ENCODE measurements around the gene SLC45A1. TPM values are rescaled to one million over a fixed set of nuclear protein-coding genes. Genes with fewer than 3 reads are reported as not detected.

Gene SLC45A1
- total RNA-seq, 1 experiment from 2014 or later: 13.8 TPM

- no peak overlapping the region for H3K4me2 ChIP-seq (ENCODE audit: low read length)
- H3K36me3 ChIP-seq (ENCODE audit: control insufficient read depth in 1 of 2, insufficient read depth in 2 of 2, low read length in 2 of 2): no peaks in the 10 kb centered on the region
- DNase-seq (ENCODE audit: low read depth, low spot score): no peak
- BruUV-seq (replicated peaks): no TSS peak
- no peak overlapping the region for H3K4me3 ChIP-seq (replicated peaks in 1 of 2; ENCODE audit: low read depth in 1 of 2, low read length in 2 of 2)
- H4K20me1 ChIP-seq (ENCODE audit: insufficient read depth): no peaks in the 10 kb centered on the region
- no peaks in the 10 kb centered on the region for H3K27me3 ChIP-seq (ENCODE audit: insufficient read depth, low read length)
- RAD21 ChIA-PET (ENCODE audit: low non-redundant PET in 1 of 2, low total read pairs in 2 of 2, uncharacterized antibody in 2 of 2, unreplicated experiment in 2 of 2): no interaction called here
- no peaks in the 10 kb centered on the region for H3K4me1 ChIP-seq (ENCODE audit: control insufficient read depth in 1 of 2, insufficient read depth in 2 of 2, low read length in 2 of 2)
- no peak overlapping the region for H3K9ac ChIP-seq (ENCODE audit: low read length)
- no peak for TF ChIP-seq RAD21 (IDR thresholded peaks at IDR 0.05; ENCODE audit: low read depth)
- TF ChIP-seq TCF7L2 (IDR thresholded peaks at IDR 0.05; ENCODE audit: borderline replicate concordance, extremely low read depth, insufficient read depth, insufficient read length): no peak
- TF ChIP-seq FOSL1 (IDR thresholded peaks at IDR 0.05; ENCODE audit: low read depth): no peak
- TF ChIP-seq MAX (IDR thresholded peaks at IDR 0.05): no peak
- no peak for TF ChIP-seq SRF (IDR thresholded peaks at IDR 0.05; ENCODE audit: low read depth)
- TF ChIP-seq YY1 (IDR thresholded peaks at IDR 0.05; ENCODE audit: extremely low read depth, insufficient replicate concordance, low read depth, low read length): no peak
- TF ChIP-seq, protein P1, sequence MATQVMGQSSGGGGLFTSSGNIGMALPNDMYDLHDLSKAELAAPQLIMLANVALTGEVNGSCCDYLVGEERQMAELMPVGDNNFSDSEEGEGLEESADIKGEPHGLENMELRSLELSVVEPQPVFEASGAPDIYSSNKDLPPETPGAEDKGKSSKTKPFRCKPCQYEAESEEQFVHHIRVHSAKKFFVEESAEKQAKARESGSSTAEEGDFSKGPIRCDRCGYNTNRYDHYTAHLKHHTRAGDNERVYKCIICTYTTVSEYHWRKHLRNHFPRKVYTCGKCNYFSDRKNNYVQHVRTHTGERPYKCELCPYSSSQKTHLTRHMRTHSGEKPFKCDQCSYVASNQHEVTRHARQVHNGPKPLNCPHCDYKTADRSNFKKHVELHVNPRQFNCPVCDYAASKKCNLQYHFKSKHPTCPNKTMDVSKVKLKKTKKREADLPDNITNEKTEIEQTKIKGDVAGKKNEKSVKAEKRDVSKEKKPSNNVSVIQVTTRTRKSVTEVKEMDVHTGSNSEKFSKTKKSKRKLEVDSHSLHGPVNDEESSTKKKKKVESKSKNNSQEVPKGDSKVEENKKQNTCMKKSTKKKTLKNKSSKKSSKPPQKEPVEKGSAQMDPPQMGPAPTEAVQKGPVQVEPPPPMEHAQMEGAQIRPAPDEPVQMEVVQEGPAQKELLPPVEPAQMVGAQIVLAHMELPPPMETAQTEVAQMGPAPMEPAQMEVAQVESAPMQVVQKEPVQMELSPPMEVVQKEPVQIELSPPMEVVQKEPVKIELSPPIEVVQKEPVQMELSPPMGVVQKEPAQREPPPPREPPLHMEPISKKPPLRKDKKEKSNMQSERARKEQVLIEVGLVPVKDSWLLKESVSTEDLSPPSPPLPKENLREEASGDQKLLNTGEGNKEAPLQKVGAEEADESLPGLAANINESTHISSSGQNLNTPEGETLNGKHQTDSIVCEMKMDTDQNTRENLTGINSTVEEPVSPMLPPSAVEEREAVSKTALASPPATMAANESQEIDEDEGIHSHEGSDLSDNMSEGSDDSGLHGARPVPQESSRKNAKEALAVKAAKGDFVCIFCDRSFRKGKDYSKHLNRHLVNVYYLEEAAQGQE (IDR thresholded peaks at IDR 0.05; ENCODE audit: low read depth): no peak
- intact Hi-C loops (cut with micrococcal nuclease): no loop called here
- POLR2A ChIA-PET: no interaction called here
- H3K79me2 ChIP-seq (ENCODE audit: insufficient read depth, low read length): no peaks in the 10 kb centered on the region; the same call in 1 of the 2 replicates
- no peak overlapping the region for H3K27ac ChIP-seq (ENCODE audit: low read depth, low read length)
- H3K9me3 ChIP-seq (ENCODE audit: control insufficient read depth in 1 of 2, insufficient read depth in 1 of 2, low read depth in 1 of 2, low read length in 2 of 2): no peaks in the 10 kb centered on the region
- CTCF ChIA-PET: no interaction called here
- H2AFZ ChIP-seq (ENCODE audit: low read depth, low read length, poor library complexity, severe bottlenecking): no peak overlapping the region
- ATAC-seq: no peak
- H3K9me2 ChIP-seq (ENCODE audit: insufficient read depth): no peaks in the 10 kb centered on the region
Observed at GRCh38 chr1:8382608-8383505, 64.9 kb downstream of the SLC45A1 start.

Data from HCT116 (cell line).